ENCODE results near the gene PNPO. TPM values are rescaled to one million over a fixed set of nuclear protein-coding genes. Genes with fewer than 3 reads are reported as not detected.
A peak's percentile ranks its signal among the peaks of the same experiment; 100 is the strongest.
"Not testable (repeated sequence)": the region's sequence is repeated elsewhere in the genome, so short reads cannot be mapped to it uniquely, and the experiment has no call there.

Gene PNPO
- total RNA-seq, 2 donors from 2014 or later = 7.1 to 10.5 TPM

- Mint-ChIP-seq H3K27ac (peak overlapping the region; percentile 14), H3K27me3 (no peaks in the 10 kb centered on the region), H3K36me3 (ENCODE audit: low read depth) (peaks cover 9% of the 10 kb centered on the region), H3K4me3 (no peak overlapping the region), H3K4me1 (peaks cover 9% of the 10 kb centered on the region)
- no peaks in the 10 kb centered on the region for H3K9me3 ChIP-seq (ENCODE audit: control insufficient read depth, low read length, poor library complexity, severe bottlenecking)
- DNase-seq (no peak), ATAC-seq (no peak)
These were observed 40.1 kb downstream of the PNPO start for GRCh38 chr17:47981462-47981861.

- no peaks in the 10 kb centered on the region for H3K27me3 Mint-ChIP-seq
- H3K4me1 Mint-ChIP-seq = peaks cover 9% of the 10 kb centered on the region
- H3K36me3 Mint-ChIP-seq (ENCODE audit: low read depth) = peaks cover 7% of the 10 kb centered on the region
- no peaks in the 10 kb centered on the region for H3K9me3 ChIP-seq (ENCODE audit: control insufficient read depth, low read length, poor library complexity, severe bottlenecking)
- no peak overlapping the region for H3K4me3 Mint-ChIP-seq
- DNase-seq = no peak
- no peak for ATAC-seq
- H3K27ac Mint-ChIP-seq = peak overlapping the region; percentile 14
These were observed 40.8 kb downstream of the PNPO start for GRCh38 chr17:47982091-47982617.

GRCh38 chr17:47982645-47983390, 41.4 kb downstream of the PNPO start:
- H3K36me3 Mint-ChIP-seq (ENCODE audit: low read depth) = peaks cover 7% of the 10 kb centered on the region
- no peak for DNase-seq
- H3K9me3 ChIP-seq (ENCODE audit: control insufficient read depth, low read length, poor library complexity, severe bottlenecking) = no peaks in the 10 kb centered on the region
- no peak overlapping the region for H3K27ac Mint-ChIP-seq
- H3K27me3 Mint-ChIP-seq = no peaks in the 10 kb centered on the region
- no peak for ATAC-seq
- H3K4me3 Mint-ChIP-seq = no peak overlapping the region
- peaks cover 10% of the 10 kb centered on the region for H3K4me1 Mint-ChIP-seq

GRCh38 chr17:47983492-47984223, 42.3 kb downstream of the PNPO start:
- H3K27ac Mint-ChIP-seq = no peak overlapping the region
- H3K4me3 Mint-ChIP-seq = no peak overlapping the region
- peaks cover 12% of the 10 kb centered on the region for H3K4me1 Mint-ChIP-seq
- no peaks in the 10 kb centered on the region for H3K27me3 Mint-ChIP-seq
- DNase-seq (no peak), ATAC-seq (no peak)
- peaks cover 7% of the 10 kb centered on the region for H3K36me3 Mint-ChIP-seq (ENCODE audit: low read depth)
- H3K9me3 ChIP-seq (ENCODE audit: control insufficient read depth, low read length, poor library complexity, severe bottlenecking) = no peaks in the 10 kb centered on the region

GRCh38 chr17:47986520-47986919, 45.1 kb downstream of the PNPO start:
- no peaks in the 10 kb centered on the region for H3K27me3 Mint-ChIP-seq
- ATAC-seq (no peak), DNase-seq (no peak)
- peaks cover 3% of the 10 kb centered on the region for H3K36me3 Mint-ChIP-seq (ENCODE audit: low read depth)
- H3K9me3 ChIP-seq (ENCODE audit: control insufficient read depth, low read length, poor library complexity, severe bottlenecking) = no peaks in the 10 kb centered on the region
- no peak overlapping the region for H3K4me3 Mint-ChIP-seq
- peaks cover 17% of the 10 kb centered on the region for H3K4me1 Mint-ChIP-seq
- peak overlapping the region; percentile 37 for H3K27ac Mint-ChIP-seq

- H3K9me3 ChIP-seq (ENCODE audit: control insufficient read depth, low read length, poor library complexity, severe bottlenecking) = no peaks in the 10 kb centered on the region
- ATAC-seq (no peak), DNase-seq (no peak)
- H3K4me1 Mint-ChIP-seq = peaks cover 17% of the 10 kb centered on the region
- no peak overlapping the region for H3K4me3 Mint-ChIP-seq
- peaks cover 3% of the 10 kb centered on the region for H3K36me3 Mint-ChIP-seq (ENCODE audit: low read depth)
- H3K27ac Mint-ChIP-seq = no peak overlapping the region
- H3K27me3 Mint-ChIP-seq = no peaks in the 10 kb centered on the region
These were observed 46.0 kb downstream of the PNPO start for GRCh38 chr17:47987240-47987835.

GRCh38 chr17:47988445-47988844, 47.1 kb downstream of the PNPO start:
- peaks cover 14% of the 10 kb centered on the region for H3K4me1 Mint-ChIP-seq
- not testable (repeated sequence) for H3K27me3 Mint-ChIP-seq; H3K4me3 Mint-ChIP-seq; DNase-seq; H3K27ac Mint-ChIP-seq; ATAC-seq; H3K36me3 Mint-ChIP-seq (ENCODE audit: low read depth); H3K9me3 ChIP-seq (ENCODE audit: control insufficient read depth, low read length, poor library complexity, severe bottlenecking)

GRCh38 chr17:47989159-47989558, 47.8 kb downstream of the PNPO start:
- DNase-seq = no peak
- no peak overlapping the region for H3K4me3 Mint-ChIP-seq
- no peaks in the 10 kb centered on the region for H3K36me3 Mint-ChIP-seq (ENCODE audit: low read depth)
- no peak overlapping the region for H3K27ac Mint-ChIP-seq
- ATAC-seq = no peak
- H3K27me3 Mint-ChIP-seq = peaks cover 4% of the 10 kb centered on the region
- H3K4me1 Mint-ChIP-seq = peaks cover 10% of the 10 kb centered on the region
- no peaks in the 10 kb centered on the region for H3K9me3 ChIP-seq (ENCODE audit: control insufficient read depth, low read length, poor library complexity, severe bottlenecking)

GRCh38 chr17:47989700-47990099, 48.3 kb downstream of the PNPO start:
- H3K4me3 Mint-ChIP-seq = no peak overlapping the region
- H3K36me3 Mint-ChIP-seq (ENCODE audit: low read depth) = no peaks in the 10 kb centered on the region
- ATAC-seq (no peak), DNase-seq (no peak)
- no peak overlapping the region for H3K27ac Mint-ChIP-seq
- H3K4me1 Mint-ChIP-seq = peaks cover 10% of the 10 kb centered on the region
- H3K9me3 ChIP-seq (ENCODE audit: control insufficient read depth, low read length, poor library complexity, severe bottlenecking) = no peaks in the 10 kb centered on the region
- H3K27me3 Mint-ChIP-seq = peaks cover 5% of the 10 kb centered on the region

- Mint-ChIP-seq H3K27me3 (peaks cover 9% of the 10 kb centered on the region), H3K36me3 (ENCODE audit: low read depth) (no peaks in the 10 kb centered on the region), H3K4me1 (peaks cover 10% of the 10 kb centered on the region), H3K4me3 (no peak overlapping the region), H3K27ac (no peak overlapping the region)
- H3K9me3 ChIP-seq (ENCODE audit: control insufficient read depth, low read length, poor library complexity, severe bottlenecking) = no peaks in the 10 kb centered on the region
- ATAC-seq = no peak
- no peak for DNase-seq
These were observed 49.8 kb downstream of the PNPO start for GRCh38 chr17:47990962-47991731.

- no peak overlapping the region for H3K27ac Mint-ChIP-seq
- H3K4me1 Mint-ChIP-seq = peaks cover 10% of the 10 kb centered on the region
- no peaks in the 10 kb centered on the region for H3K9me3 ChIP-seq (ENCODE audit: control insufficient read depth, low read length, poor library complexity, severe bottlenecking)
- H3K4me3 Mint-ChIP-seq = no peak overlapping the region
- no peaks in the 10 kb centered on the region for H3K36me3 Mint-ChIP-seq (ENCODE audit: low read depth)
- H3K27me3 Mint-ChIP-seq = peaks cover 14% of the 10 kb centered on the region
- ATAC-seq (no peak), DNase-seq (no peak)
These were observed 50.8 kb downstream of the PNPO start for GRCh38 chr17:47992216-47992615.

- Mint-ChIP-seq H3K4me3 (no peak overlapping the region), H3K4me1 (peaks cover 8% of the 10 kb centered on the region), H3K27me3 (peaks cover 14% of the 10 kb centered on the region), H3K27ac (no peak overlapping the region), H3K36me3 (ENCODE audit: low read depth) (no peaks in the 10 kb centered on the region)
- no peak for ATAC-seq
- no peak for DNase-seq
- H3K9me3 ChIP-seq (ENCODE audit: control insufficient read depth, low read length, poor library complexity, severe bottlenecking) = no peaks in the 10 kb centered on the region
These were observed 51.7 kb downstream of the PNPO start for GRCh38 chr17:47993031-47993564.
